Keratinocyte (primary cell): ENCODE results near the gene RC3H1. TPM values are rescaled to one million over a fixed set of nuclear protein-coding genes. Genes with fewer than 3 reads are reported as not detected.

ENCODE experiments used
- DNase-seq: peaks from one replicate; pipeline ENCODE4 v3.0.0-alpha.2; 2011; ENCODE audit warnings: low read depth, missing footprints, low spot score
- FAIRE-seq: peaks from 2 replicates; lab custom pipeline; 2011; peaks lifted over from hg19 to GRCh38; lab: Jason Lieb, UNC
- H2AFZ ChIP-seq: 2 replicates; pipeline ENCODE4 v1.6.0; 2012; ENCODE audit warnings: low read length, control low read depth, inconsistent platforms; ENCODE audit not compliant: control insufficient read depth
- H3K27ac ChIP-seq: 2 replicates; pipeline ENCODE4 v1.5.1; 2011; ENCODE audit warnings: low read length; ENCODE audit not compliant: control insufficient read depth, insufficient read depth
- H3K27me3 ChIP-seq: 3 replicates; pipeline ENCODE4 v1.6.0; 2011; ENCODE audit warnings: low read length; ENCODE audit not compliant: control insufficient read depth, insufficient read depth; ENCODE audit errors: extremely low read depth
- H3K36me3 ChIP-seq, 2 experiments: 2 replicates in 1 of 2; 3 replicates in 1 of 2; pipeline ENCODE4 v1.5.1; 2011; ENCODE audit warnings: low read length in 2 of 2, mild to moderate bottlenecking in 1 of 2; ENCODE audit not compliant: control insufficient read depth in 2 of 2, insufficient read depth in 2 of 2; ENCODE audit errors: extremely low read depth in 1 of 2
- H3K4me1 ChIP-seq: 3 replicates; pipeline ENCODE4 v1.5.1; 2011; ENCODE audit warnings: low read length; ENCODE audit not compliant: control insufficient read depth, insufficient read depth; ENCODE audit errors: extremely low read depth
- H3K4me2 ChIP-seq: 3 replicates; pipeline ENCODE4 v1.6.0; 2011; ENCODE audit warnings: low read depth, low read length; ENCODE audit not compliant: control insufficient read depth, insufficient read depth; ENCODE audit errors: extremely low read depth
- H3K4me3 ChIP-seq, 3 experiments: fragments of 200-600 bp in 1 of 3; sonication (generic) in 1 of 3; 2 replicates in 2 of 3; 3 replicates in 1 of 3; pipeline ENCODE4 v1.5.1; 2011 to 2016; ENCODE audit warnings: low read length in 3 of 3, mild to moderate bottlenecking in 3 of 3, control low read depth in 2 of 3, inconsistent platforms in 1 of 3, low read depth in 1 of 3, mixed read lengths in 1 of 3, mixed run types in 1 of 3, moderate library complexity in 1 of 3; ENCODE audit not compliant: control insufficient read depth in 2 of 3, insufficient read depth in 2 of 3; ENCODE audit errors: extremely low read depth in 1 of 3
- H3K79me2 ChIP-seq: 2 replicates; pipeline ENCODE4 v1.6.0; 2012; ENCODE audit warnings: low read length; ENCODE audit not compliant: control insufficient read depth, insufficient read depth
- H3K9ac ChIP-seq: 3 replicates; pipeline ENCODE4 v1.6.0; 2011; ENCODE audit warnings: low read length; ENCODE audit not compliant: control insufficient read depth, insufficient read depth; ENCODE audit errors: extremely low read depth
- H3K9me1 ChIP-seq: 3 replicates; pipeline ENCODE4 v1.6.0; 2011; ENCODE audit warnings: low read length; ENCODE audit not compliant: control insufficient read depth, insufficient read depth; ENCODE audit errors: extremely low read depth
- H3K9me3 ChIP-seq: 2 replicates; pipeline ENCODE4 v1.5.1; 2012; ENCODE audit warnings: low read depth, low read length; ENCODE audit not compliant: control insufficient read depth
- H4K20me1 ChIP-seq: 3 replicates; pipeline ENCODE4 v1.6.0; 2011; ENCODE audit warnings: low read length; ENCODE audit not compliant: control insufficient read depth, insufficient read depth; ENCODE audit errors: extremely low read depth
- CTCF ChIP-seq, 3 experiments: IDR thresholded peaks in 1 of 3; conservative IDR thresholded peaks in 1 of 3; optimal IDR thresholded peaks in 1 of 3; 2 replicates in 2 of 3; 3 replicates in 1 of 3; pipeline versions ENCODE3 to v1.5.1; 2011; ENCODE audit warnings: low read length in 3 of 3, mild to moderate bottlenecking in 3 of 3, moderate library complexity in 2 of 3, control low read depth in 1 of 3, inconsistent platforms in 1 of 3; ENCODE audit not compliant: insufficient read depth in 2 of 3; ENCODE audit errors: extremely low read depth in 1 of 3
- EZH2 ChIP-seq: IDR thresholded peaks from one replicate; pipeline ENCODE4 v1.6.1; 2012; ENCODE audit warnings: inconsistent platforms, mild to moderate bottlenecking, low read length, moderate library complexity
- dilution Hi-C: fragments of 300-500 bp; cut with MboI; formaldehyde crosslinking; loops from one replicate; pipeline ENCODE4 v1.7.0; 2020; ENCODE audit warnings: low sequenced_read_pairs; ENCODE audit not compliant: extremely low pct_ligation_motif_present
- polyA plus RNA-seq, 5 experiments: library from polyadenylated mRNA; depleted of rRNA in 3 of 5; stranded (reverse) in 3 of 5; stranded (forward) in 1 of 5; unstranded in 1 of 5; fragments of >200 nt; gene quantifications; 1 replicate in 1 of 5; 2 replicates in 3 of 5; 3 replicates in 1 of 5; pipeline versions ENCODE4 v1.2.1 to v1.2.3, GENCODE V29; 2011 to 2012; ENCODE audit warnings: missing spikeins in 2 of 5, low read depth in 1 of 5, low replicate concordance in 1 of 5

RC3H1 gene
- polyA plus RNA-seq, 1 donor (not counting 4 experiments of a cell fraction or from before 2014, with no cell fraction given): 10.4 TPM

DNA sequence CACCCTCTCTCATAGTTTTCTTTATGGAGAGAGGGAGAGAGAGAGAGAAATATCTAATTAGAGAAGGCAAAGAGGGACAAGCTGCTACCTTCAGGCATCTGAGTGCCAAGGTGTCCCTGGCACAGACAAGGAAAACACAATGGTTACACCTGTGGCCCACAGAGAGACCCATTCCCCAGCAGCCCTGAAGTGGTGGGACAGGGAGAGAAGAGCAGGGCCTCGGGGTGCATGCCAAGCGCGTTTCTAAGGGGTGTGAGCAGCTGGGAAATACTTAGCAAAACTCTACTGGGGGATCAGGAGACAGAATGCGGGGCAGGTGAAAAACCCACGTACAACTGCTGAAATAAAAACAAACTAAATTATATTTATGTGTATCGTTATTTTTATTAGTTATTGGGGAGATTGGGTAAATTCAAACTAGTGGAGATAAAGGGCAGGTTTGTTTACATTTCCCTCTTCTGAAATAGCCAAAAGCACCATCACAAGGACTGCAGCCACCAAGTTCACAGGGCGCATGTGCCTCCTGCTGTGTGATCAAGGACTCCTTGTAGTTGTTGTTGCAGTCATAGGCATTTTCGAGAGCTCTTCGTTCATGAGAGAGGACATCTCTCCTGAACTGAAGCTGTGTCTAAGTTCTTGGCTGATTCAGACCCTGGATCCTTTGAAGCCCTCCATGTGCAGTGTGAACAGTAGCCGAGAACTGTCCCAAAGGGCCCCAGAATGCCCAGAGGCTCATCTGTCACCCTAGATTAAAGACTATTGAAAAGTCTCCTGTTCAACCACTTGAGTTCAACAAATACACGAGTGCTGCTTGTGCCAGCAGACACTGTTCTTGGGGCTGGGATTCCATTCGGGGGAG is 104.3 kb downstream of the RC3H1 start:
- H3K79me2 ChIP-seq: no peaks in the 10 kb centered on the region
- H3K4me2 ChIP-seq: no peak overlapping the region
- TF ChIP-seq CTCF (optimal IDR thresholded peaks at IDR 0.05 in 1 of 3, IDR thresholded peaks at IDR 0.05 in 1 of 3, conservative IDR thresholded peaks at IDR 0.05 in 1 of 3; ENCODE audit: extremely low read depth in 1 of 3, insufficient read depth in 2 of 3, low read length in 3 of 3): no peak
- TF ChIP-seq EZH2: no peak
- H3K9me1 ChIP-seq: no peaks in the 10 kb centered on the region
- no peak for DNase-seq
- H3K4me3 ChIP-seq: no peak overlapping the region
- no peak overlapping the region for H2AFZ ChIP-seq
- H3K27me3 ChIP-seq: no peaks in the 10 kb centered on the region
- no peaks in the 10 kb centered on the region for H4K20me1 ChIP-seq
- no peaks in the 10 kb centered on the region for H3K4me1 ChIP-seq
- no peaks in the 10 kb centered on the region for H3K36me3 ChIP-seq
- H3K27ac ChIP-seq: no peak overlapping the region
- no peak for FAIRE-seq
- dilution Hi-C loops: no loop called here
- H3K9me3 ChIP-seq: no peaks in the 10 kb centered on the region
- H3K9ac ChIP-seq: no peak overlapping the region

GRCh38 chr1:173917149-173917548 is 105.0 kb downstream of the RC3H1 start, which contains the start of gene SERPINC1:
Gene SERPINC1, minus strand, starts transcription at chr1:173917327. Its CDS starts 68 bp downstream, at chr1:173917259.
- H3K4me2 ChIP-seq: no peak within 1 kb of the TSS
- DNase-seq (no peak), FAIRE-seq (no peak)
- no peak within 1 kb of the TSS for H3K27ac ChIP-seq
- no peaks in the 10 kb centered on the region for H3K36me3 ChIP-seq
- dilution Hi-C loops: no loop called here
- H3K4me3 ChIP-seq: no peak within 1 kb of the TSS
- no peak within 1 kb of the TSS for H2AFZ ChIP-seq
- no peaks in the 10 kb centered on the region for H3K27me3 ChIP-seq
- H3K9ac ChIP-seq: no peak within 1 kb of the TSS
- TF ChIP-seq EZH2 (no peak), CTCF (optimal IDR thresholded peaks at IDR 0.05 in 1 of 3, IDR thresholded peaks at IDR 0.05 in 1 of 3, conservative IDR thresholded peaks at IDR 0.05 in 1 of 3; ENCODE audit: extremely low read depth in 1 of 3, insufficient read depth in 2 of 3, low read length in 3 of 3) (no peak)
- H3K79me2 ChIP-seq: no peaks in the 10 kb centered on the region
- no peaks in the 10 kb centered on the region for H3K4me1 ChIP-seq
- no peaks in the 10 kb centered on the region for H3K9me3 ChIP-seq
- H3K9me1 ChIP-seq: no peaks in the 10 kb centered on the region
- H4K20me1 ChIP-seq: no peaks in the 10 kb centered on the region
